HG03060 (cell line): ENCODE results near the gene BCL2A1.
"Not testable (repeated sequence)": the region's sequence is repeated elsewhere in the genome, so short reads cannot be mapped to it uniquely, and the experiment has no call there.

ENCODE experiments used
- ATAC-seq: cut with Tn5 transposase; IDR thresholded peaks from one replicate; pipeline ENCODE4 v1.9.1; 2021; ENCODE audit warnings: low read depth, moderate number of reproducible peaks; ENCODE audit not compliant: unreplicated experiment

Gene BCL2A1

DNA sequence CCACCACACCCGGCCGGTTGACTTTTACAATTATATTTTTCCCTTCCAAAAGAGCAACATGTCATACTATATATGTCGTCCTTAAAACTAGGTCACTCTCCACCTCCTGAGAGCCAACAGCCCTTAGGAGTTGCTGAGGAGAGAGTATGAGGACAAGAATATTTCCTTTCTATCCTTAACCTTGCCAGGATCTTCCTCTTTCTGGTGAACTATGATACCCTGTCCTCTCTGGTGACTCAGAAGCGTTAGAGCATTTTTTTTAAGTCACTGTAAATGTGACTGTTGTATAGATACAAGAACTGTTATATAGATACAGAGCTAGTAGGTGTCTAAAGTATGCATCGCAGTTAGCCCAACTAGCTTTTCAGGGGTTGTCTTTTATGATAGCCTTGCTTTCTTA, 40.5 kb downstream of the BCL2A1 start:
- no peak for ATAC-seq

DNA sequence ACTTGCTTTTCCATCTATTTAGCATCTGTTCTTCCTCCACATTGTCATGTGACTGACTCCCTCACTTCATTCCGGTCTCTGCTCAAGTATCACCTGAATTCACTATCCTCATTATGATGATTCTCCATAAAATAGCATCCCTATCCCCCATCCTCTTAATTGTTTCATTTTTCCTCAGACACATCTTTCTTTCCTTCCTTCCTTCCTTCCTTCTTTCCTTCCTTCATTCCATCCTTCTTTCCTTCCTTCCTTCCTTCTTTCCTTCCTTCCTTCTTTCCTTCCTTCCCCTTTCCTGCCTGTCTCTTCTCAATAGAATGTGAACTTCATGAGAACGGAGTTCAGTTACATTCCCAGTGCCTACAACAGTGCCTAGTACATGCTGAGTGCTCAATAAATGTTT, 41.6 kb downstream of the BCL2A1 start:
- no peak for ATAC-seq

DNA sequence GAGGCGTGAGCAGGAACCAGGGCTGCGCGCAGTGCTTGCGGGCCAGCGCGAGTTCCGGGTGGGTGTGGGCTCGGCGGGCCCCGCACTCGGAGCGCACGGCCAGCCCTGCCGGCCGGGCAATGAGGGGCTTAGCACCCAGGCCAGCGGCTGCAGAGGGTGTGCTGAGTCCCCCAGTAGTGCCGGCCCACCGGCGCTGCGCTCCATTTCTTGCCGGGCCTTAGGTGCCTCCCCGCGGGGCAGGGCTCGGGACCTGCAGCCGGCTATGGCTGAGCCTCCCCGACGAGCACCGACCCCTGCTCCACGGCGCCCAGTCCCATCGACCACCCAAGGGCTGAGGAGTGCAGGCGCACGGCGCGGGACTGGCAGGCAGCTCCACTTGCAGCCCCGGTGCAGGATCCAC, 44.9 kb downstream of the BCL2A1 start:
- ATAC-seq = not testable (repeated sequence)

DNA sequence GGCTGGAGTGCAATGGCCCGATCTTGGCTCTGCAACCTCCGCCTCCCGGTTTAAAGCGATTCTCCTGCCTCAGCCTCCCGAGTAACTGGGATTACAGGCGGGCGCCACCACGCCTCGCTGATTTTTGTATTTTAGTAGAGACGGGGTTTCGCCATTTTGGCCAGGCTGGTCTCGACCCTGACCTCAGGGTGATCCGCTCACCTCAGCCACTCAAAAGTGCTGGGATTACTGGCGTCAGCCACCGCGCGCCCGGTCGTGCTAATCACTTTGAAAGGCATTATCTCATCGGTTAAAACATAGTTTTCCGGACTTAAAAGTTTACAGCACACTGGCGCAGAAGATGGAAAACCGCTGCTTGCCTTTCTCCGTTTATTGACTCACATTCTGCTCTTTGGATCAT, 46.6 kb downstream of the BCL2A1 start:
- ATAC-seq = no peak

DNA sequence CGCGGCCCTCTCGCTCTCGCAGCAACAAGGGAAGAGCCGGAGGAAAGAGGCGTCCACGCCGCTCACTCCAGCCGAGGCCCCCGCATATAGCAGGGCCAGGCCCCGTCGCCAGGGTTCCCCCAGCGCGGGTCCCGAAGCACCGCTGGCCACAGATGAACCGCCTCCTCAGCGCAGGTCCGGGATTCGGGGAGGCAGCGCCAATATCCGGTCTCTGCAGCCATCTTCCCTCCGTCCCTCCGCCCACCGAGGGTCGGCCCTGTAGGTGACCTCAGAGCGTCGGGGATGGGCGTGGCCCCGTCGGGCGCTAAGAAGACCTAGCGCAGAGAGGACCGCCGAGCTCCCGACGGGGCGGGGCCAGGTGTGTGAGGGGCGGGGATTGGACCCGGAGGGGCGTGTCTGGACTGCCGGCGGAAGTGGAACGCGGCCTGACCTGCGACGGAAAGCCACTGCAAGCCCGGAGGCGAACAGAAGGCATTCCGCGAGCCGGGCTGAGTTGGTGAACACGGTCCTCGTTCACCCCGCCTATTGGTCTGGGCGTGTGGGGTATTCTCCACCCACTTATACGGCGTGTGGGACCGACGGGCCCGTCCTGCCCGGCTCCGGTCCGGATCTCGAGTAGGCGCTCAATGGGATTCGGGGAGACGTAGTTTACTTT, 47.4 kb downstream of the BCL2A1 start:
- peak; percentile 90 for ATAC-seq

DNA sequence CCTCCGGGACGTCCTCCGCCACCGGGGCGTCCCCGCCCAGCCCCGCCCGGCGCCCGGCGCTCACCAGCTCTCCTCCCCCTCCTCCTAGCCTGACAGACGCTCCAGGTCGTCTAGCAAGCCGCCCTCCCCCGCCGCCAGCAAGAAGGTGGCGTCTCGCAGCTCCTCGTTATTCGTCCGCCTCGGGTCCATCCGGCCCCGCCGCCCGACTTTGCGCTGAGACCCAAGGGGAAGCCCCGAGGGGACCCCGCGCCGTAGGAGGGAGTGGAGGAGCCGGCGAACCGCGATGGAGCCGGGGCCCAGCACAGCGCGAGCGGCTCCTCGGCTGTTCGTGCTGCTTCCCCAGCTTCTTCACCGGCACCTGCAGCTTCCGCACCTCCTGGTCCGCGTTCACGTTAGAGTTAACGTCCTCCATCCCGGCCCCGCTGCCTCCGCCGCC, 47.9 kb downstream of the BCL2A1 start:
- no peak for ATAC-seq

DNA sequence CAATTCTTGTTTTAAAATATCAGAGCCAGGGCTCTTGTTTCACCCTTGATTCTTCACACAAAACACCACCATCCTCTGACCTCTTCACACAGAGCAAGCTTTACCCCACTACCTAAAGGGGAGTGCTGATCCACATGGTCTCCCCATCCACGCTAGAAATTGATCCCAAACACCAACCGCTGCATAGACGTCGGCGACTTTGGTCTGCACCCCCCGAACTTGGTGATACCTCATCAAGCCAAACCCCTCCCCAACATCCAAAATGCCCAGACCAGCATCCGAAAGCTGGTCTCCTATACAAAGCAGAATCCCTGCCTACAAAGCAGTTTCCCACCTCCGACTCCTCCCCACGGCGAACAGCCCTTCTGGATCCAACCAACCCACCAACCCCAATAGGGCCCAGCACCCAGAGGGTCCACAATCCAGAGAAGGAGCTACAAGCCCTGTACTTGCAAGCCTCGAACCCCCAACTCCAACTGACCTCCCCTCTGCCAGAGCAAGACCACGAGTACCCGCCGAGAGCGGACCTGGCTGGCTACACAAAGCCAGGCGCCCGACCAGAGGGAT, 48.4 kb downstream of the BCL2A1 start:
- no peak for ATAC-seq

DNA sequence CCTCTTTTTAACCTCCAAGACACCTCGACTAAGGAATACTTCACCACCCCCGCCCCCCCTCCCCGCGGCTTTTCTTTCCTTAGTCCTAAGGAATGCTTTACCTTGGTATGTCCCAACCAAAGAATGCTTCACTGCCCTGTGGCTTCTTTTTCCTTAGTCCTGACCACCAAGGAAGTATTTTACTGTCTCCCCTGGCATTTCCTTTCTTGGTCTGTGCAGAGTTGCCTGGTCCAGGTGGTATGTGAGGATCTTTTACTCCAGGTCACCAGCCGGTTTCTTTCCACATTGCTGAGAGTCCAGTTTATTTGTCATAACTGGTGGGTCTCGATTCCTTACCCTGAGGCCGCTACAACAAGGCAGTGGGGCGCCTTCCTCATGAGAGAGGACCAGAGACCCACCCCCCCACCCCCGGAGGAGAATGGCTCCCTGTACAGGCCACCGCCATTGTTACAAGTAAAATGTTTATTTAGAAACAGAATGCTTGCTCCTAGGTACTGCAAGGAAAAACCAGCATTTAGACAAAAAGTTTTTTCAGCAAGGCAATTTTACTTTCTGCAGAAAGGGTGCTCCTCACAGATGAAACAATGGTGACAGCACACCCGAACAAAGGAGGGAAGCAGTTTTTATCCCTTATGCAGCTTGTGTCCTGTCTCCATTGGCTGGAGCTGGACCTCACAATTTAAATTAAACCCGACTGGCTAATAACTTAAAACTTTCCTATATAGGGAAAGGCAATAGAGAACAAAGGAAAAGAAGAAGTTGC, 51.1 kb downstream of the BCL2A1 start:
- no peak for ATAC-seq

DNA sequence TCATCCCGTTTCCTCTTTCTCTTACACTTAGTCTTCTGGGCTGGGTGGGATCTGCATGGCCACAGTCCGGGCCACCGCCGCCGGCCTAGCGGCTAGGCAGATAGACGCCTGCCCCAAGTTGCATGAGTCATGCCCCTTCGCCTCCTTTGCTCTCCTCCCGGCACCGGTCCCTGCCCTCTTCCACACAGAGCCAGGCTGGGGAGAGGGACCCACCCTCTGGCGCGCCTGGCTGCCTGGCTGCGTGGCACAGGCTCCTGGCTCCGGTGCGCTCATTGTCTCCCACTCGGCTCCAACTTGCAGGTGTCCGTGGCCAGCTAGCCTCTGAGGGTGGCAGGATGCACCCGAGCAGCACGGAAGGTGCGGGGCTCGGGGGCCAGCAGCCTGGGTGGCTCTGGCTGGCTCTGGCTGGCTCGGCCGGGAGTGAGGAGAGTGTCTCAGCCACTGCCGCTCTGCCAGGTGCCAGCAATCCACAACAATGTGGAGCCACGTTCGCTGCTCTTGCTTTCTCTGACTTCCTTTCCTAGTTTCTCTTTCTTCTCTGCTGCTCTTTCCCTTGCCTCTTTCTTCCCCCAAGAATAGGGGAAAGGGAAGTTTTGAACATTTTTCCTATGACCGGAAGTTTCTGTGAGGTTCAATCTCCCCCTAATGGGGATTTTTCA, 51.8 kb downstream of the BCL2A1 start:
- no peak for ATAC-seq

DNA sequence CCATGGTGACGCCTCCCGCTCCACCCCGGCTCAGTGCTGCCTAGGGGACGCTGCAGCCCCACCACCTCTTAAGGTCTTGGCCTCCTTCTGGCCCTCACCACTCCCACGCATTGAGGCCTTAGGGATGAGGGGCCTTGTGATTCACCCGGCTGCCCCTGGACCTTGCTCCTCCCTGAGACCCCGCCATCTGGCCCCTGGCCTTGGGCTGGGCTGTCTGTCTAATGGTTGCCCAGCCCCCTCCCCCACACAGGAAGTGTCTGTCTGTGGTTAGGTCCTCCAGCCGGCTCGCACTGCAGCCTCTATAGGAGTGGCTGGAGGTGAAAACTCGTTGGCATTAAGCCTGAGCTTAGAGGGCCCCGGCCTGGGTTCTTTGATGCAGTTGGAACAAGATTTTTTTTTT, 52.7 kb downstream of the BCL2A1 start:
- no peak for ATAC-seq

DNA sequence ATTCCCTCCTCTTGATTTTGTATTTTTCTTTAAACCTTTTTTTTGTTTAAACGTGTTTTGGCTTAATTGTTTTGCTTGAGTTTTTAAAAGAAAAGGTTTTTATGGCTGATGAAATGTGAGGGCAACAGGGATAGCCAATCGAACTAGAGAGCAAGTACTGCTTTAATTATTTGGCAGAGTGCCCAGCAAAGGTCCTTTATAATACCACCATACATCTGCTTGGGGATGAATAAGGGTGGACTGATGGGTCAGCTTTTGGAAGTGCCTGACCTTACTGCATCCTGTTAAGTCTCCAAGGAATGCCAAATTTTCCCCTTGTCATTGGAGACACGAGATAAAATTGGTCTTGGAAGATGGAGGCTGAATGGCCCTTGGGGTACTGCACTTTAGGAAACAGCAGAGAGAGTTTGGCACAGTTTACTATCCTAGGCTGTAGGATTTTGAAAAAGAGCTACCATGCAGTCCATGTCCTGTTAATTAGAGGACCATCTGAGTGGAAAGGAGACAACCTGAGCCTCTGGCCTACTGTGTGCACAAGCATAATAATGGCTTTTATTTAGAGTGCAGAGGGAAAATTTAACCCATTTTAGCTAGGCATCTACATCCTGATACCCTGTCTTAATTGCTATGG, 54.4 kb downstream of the BCL2A1 start:
- no peak for ATAC-seq

DNA sequence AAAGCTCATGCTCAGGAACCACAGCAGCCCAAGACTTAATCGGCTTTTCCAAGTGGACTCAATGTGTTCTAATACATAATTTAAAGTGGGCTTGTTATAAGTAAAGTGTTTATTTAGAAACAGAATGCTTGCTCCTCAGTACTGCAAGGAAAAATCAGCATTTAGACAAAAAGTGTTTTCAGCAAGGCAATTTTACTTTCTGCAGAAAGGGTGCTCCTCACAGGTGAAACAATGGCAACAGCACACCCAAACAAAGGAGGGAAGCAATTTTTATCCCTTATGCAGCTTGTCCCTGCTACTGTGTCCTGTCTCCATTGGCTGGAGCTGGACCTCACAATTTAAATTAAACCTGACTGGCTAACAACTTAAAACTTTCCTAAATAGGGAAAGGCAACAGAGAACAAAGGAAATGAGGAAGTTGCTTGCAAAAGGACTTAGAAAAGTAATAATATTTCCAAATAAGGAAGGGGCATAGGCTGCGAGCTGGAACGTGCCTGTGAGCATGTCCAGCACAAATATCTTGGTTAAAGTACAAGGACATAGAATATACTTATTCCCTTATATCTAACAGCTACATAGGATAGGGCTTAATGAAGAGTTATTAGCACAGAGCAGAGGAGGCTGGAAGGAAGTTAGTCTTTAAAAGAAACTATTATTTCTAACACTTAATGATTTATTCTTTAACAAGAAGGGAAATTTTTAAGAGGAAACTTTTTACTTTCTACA, 55.1 kb downstream of the BCL2A1 start:
- not testable (repeated sequence) for ATAC-seq

DNA sequence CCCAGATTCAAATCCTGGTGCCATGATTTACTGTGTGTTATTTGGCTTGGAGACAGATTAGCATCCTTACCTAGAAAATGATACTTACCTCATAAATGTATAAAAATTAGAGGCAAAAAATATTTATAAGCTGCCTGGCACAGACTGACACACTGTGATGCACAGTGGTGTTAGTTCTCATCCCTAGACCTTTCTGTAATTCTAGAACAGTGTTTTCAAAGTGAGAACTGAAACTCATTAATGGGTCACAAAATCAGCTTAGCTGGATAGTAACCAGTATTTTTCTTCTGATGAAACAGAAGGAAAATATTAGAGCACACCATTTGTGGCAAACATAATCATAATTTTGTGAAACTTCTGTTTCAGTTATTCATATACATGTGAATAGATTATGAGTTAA, 56.3 kb downstream of the BCL2A1 start:
- ATAC-seq = no peak
